ENCODE results near the gene CFHR2. TPM values are rescaled to one million over a fixed set of nuclear protein-coding genes. Genes with fewer than 3 reads are reported as not detected.
"Not testable (repeated sequence)": the region's sequence is repeated elsewhere in the genome, so short reads cannot be mapped to it uniquely, and the experiment has no call there.

The CFHR2 gene
- total and polyA plus RNA-seq, 2 of the 8 experiments (the other 6 are each of a cell fraction or from before 2014, with no cell fraction given), result not detected

- peak; percentile 64 to 71 for DNase-seq (ENCODE audit: low read depth in 1 of 2, low spot score in 2 of 2)
- peak overlapping the region in 1 of 4 experiments; percentile 27; a peak in 1 of 8 replicates for H3K4me3 ChIP-seq (ENCODE audit: extremely low read depth in 1 of 4, insufficient read depth in 2 of 4, low read depth in 3 of 4, low read length in 4 of 4)
- H3K4me1 ChIP-seq (replicated peaks in 1 of 4; ENCODE audit: control insufficient read depth in 3 of 4, insufficient read depth in 4 of 4, low read length in 3 of 4); H3K9ac ChIP-seq (replicated peaks in 1 of 4; ENCODE audit: extremely low read depth in 1 of 4, low read depth in 3 of 4, low read length in 3 of 4); H3K27me3 ChIP-seq (replicated peaks in 1 of 4; ENCODE audit: control insufficient read depth in 3 of 4, extremely low read depth in 1 of 4, insufficient read depth in 3 of 4, low read length in 3 of 4); H2AK5ac ChIP-seq (ENCODE audit: low read depth, low read length); H3K56ac ChIP-seq (replicated peaks; ENCODE audit: insufficient read length, low read depth, low read length); H3K27ac ChIP-seq (ENCODE audit: low read depth, low read length); H3K14ac ChIP-seq (ENCODE audit: insufficient read length); H2BK120ac ChIP-seq (replicated peaks; ENCODE audit: low read depth, low read length); FAIRE-seq; H2BK15ac ChIP-seq (ENCODE audit: low read length); H4K20me1 ChIP-seq (replicated peaks in 1 of 2; ENCODE audit: control insufficient read depth in 1 of 2, insufficient read depth in 2 of 2, low read length in 2 of 2); H3K4ac ChIP-seq (replicated peaks; ENCODE audit: insufficient read length, low read depth, low read length); H3K9me3 ChIP-seq (ENCODE audit: insufficient read depth in 2 of 2, low read depth in 1 of 2, low read length in 1 of 2); H3K36me3 ChIP-seq (ENCODE audit: control insufficient read depth in 2 of 4, insufficient read depth in 4 of 4, low read length in 3 of 4); H3K23ac ChIP-seq (ENCODE audit: insufficient read length); H3K79me2 ChIP-seq (ENCODE audit: control insufficient read depth in 1 of 2, insufficient read depth in 2 of 2, low read length in 2 of 2); H3K79me1 ChIP-seq (ENCODE audit: low read depth, low read length); H2BK20ac ChIP-seq (ENCODE audit: low read length); H4K91ac ChIP-seq (replicated peaks; ENCODE audit: insufficient read length, low read length); H3K23me2 ChIP-seq (ENCODE audit: low read depth, low read length): not testable (repeated sequence)
- peak overlapping the region; percentile 60; the same call in 1 of the 2 replicates for H2BK5ac ChIP-seq (ENCODE audit: low read depth, low read length)
- peak overlapping the region; percentile 15 for H4K5ac ChIP-seq (ENCODE audit: insufficient read length, low read depth, low read length)
- CTCF ChIA-PET (ENCODE audit: partially characterized antibody), result interaction anchor here (1.0 kb wide), 1 partner anchor 269 kb away, joined by 3 read pairs; no protein-coding TSS in a partner anchor
- H2BK12ac ChIP-seq (ENCODE audit: low read depth, low read length), result 0 out of 2 replicates have a peak overlapping the region, but pooled peaks have one; percentile 50
- peak overlapping the region; percentile 99 for H2AFZ ChIP-seq (ENCODE audit: low read length)
- H3K18ac ChIP-seq (ENCODE audit: extremely low read depth, low read length), result peak overlapping the region; percentile 51
- H4K8ac ChIP-seq (ENCODE audit: extremely low read depth, insufficient read depth, low read length), result peak overlapping the region; percentile 35; the same call in 1 of the 2 replicates
- TF ChIP-seq ASH2L (IDR thresholded peaks at IDR 0.05; ENCODE audit: low read length) (peak; percentile 76), SP1 (IDR thresholded peaks at IDR 0.05; ENCODE audit: low read depth, low read length) (peak; percentile 73), RBBP5 (IDR thresholded peaks at IDR 0.05; ENCODE audit: borderline replicate concordance, low read depth, low read length) (peak; percentile 69), MAX (IDR thresholded peaks at IDR 0.05) (peak; percentile 40; the same call in 1 of the 2 replicates)
- WGBS, 2 experiments (ENCODE audit: extremely low coverage in 1 of 2, insufficient coverage in 1 of 2, insufficient read length in 1 of 2, insufficient replicate concordance in 2 of 2, low coverage in 1 of 2, low lambda C conversion rate in 2 of 2, missing lambda C conversion rate in 1 of 2), result 63% methylated on average over 11 of the region's 11 CpGs; no CpG with 5 or more reads in 1 of the 2 experiments
- POLR2A ChIA-PET (ENCODE audit: partially characterized antibody), result interaction anchor here (0.9 to 1.2 kb wide), 2 partner anchors 12 to 16 kb away, joined by 3 to 4 read pairs; no protein-coding TSS in a partner anchor
- peak overlapping the region; percentile 29 to 37 for H3K4me2 ChIP-seq (ENCODE audit: insufficient read depth in 1 of 2, low read depth in 2 of 2, low read length in 2 of 2)
Observed at GRCh38 chr1:196991919-196992651, 48.5 kb downstream of the CFHR2 start.
